Urothelium cell line (cell line): ENCODE measurements around the gene COX5A.
"Not testable (repeated sequence)": the region's sequence is repeated elsewhere in the genome, so short reads cannot be mapped to it uniquely, and the experiment has no call there.

Experiments used
- DNase-seq: peaks from one replicate; pipeline ENCODE4 v3.0.0; 2011; ENCODE audit warnings: low spot score, mixed read lengths
- FAIRE-seq: peaks from 2 replicates; lab custom pipeline; 2011; peaks lifted over from hg19 to GRCh38; lab: Jason Lieb, UNC

Gene COX5A

GRCh38 chr15:74902295-74903075 is 35.4 kb downstream of the COX5A start:
- DNase-seq = no peak
- FAIRE-seq = no peak

GRCh38 chr15:74901612-74902063 is 36.2 kb downstream of the COX5A start:
- DNase-seq (peak; percentile 62), FAIRE-seq (no peak)

GRCh38 chr15:74897300-74897701 is 40.6 kb downstream of the COX5A start:
- FAIRE-seq (no peak), DNase-seq (no peak)

- DNase-seq = no peak
- no peak for FAIRE-seq
Measured at GRCh38 chr15:74896316-74896715, 41.6 kb downstream of the COX5A start.

DNA sequence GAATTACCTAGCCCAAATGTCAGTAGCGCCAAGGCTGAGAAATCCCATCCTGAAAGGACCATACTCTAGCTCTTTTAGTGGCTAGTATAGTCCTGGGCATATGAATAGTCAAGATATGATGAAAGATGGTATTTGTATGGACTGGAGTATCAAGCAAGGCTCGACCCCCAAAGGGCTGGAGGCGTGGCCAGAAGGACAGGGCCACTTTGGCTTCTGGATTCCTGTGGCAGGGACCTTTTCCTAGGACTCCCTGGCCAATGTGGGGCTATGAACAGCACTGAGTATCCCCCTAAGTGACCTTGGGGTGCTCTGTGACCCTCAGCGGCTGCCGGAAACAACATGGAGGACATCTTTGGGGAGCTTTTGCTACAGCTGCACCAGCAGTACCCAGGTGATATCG is 42.0 kb downstream of the COX5A start:
- FAIRE-seq = no peak

DNA sequence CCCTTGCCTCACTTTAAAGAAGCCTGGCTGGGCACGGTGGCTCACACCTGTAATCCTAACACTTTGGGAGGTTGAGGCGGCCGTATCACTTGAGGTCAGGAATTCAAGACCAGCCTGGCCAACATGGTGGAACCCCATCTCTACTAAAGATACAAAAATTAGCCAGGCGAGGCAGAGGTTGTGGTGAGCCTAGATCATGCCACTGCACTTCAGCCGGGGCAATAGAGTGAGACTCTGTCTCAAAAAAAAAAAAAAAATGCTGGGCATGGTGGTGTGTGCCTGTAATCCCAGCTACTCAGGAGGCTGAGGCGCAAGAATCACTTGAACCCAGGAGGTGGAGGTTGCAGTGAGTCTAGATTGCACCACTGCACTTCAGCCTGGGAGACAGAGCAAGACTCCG is 43.5 kb downstream of the COX5A start:
- not testable (repeated sequence) for DNase-seq, FAIRE-seq

More for the DNA sequence above, 42.0 kb downstream of the COX5A start:
- DNase-seq = no peak

DNA sequence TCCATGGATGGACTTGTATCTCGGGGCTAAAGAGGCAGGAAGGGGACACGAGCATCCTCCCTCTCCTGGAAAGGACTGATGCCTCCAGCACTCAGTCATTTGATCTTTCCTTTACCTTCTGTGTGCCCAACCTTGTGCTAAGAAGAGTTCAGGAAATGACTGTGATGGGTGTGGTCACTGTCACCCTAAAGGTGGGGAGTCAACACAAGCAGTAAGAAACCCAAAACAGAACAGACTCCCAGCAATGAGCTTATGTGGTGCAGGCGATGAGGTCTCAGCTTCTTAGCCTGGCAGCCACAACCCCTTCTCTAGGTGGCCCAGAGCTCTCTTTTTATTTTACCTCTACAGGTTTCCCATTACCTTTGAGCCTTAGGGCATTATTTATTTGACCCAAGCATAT is 44.2 kb downstream of the COX5A start:
- no peak for DNase-seq
- FAIRE-seq = no peak

DNA sequence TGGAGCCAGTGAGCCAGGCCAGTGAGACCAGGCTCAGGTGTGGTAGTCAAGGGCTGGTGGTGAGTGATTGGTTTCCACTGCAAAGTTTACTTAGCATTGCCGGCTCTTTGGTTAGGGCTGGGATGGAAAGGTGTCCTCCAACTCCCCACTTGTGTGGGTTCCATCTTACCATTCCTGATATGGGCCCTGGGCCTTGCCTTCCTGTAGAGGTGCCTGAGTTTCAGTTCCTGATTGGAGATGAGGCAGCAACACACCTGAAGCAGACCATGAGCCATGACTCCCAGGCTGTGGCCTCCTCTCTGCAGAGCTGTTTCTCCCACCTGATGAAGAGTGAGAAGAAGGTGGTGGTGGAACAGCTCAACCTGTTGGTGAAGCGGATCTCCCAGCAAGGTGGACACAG is 44.9 kb downstream of the COX5A start:
- FAIRE-seq = no peak
- DNase-seq = no peak

- FAIRE-seq = no peak
- no peak for DNase-seq
Measured at GRCh38 chr15:74892313-74892712, 45.6 kb downstream of the COX5A start.

DNA sequence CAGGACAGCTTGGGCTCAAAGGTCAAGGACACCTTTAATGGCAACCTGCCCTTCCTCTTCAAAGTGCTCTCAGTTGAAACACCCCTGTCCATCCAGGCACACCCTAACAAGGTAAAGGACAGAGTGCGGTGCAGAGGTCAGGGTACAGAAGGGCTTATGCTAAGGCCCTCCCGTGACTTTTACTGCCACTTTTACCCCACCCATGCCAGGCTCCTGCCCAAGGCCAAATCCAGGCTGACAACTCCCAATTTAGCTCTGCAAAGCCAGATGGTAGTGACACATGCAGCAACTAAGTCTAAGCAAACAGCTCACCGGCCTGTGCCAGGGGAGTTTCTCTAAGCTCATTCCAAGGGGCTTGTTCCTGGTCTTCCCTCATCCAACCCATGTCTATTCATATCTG is 46.4 kb downstream of the COX5A start:
- FAIRE-seq (no peak), DNase-seq (no peak)

- DNase-seq (no peak), FAIRE-seq (no peak)
Measured at GRCh38 chr15:74890665-74890960, 47.3 kb downstream of the COX5A start.

DNA sequence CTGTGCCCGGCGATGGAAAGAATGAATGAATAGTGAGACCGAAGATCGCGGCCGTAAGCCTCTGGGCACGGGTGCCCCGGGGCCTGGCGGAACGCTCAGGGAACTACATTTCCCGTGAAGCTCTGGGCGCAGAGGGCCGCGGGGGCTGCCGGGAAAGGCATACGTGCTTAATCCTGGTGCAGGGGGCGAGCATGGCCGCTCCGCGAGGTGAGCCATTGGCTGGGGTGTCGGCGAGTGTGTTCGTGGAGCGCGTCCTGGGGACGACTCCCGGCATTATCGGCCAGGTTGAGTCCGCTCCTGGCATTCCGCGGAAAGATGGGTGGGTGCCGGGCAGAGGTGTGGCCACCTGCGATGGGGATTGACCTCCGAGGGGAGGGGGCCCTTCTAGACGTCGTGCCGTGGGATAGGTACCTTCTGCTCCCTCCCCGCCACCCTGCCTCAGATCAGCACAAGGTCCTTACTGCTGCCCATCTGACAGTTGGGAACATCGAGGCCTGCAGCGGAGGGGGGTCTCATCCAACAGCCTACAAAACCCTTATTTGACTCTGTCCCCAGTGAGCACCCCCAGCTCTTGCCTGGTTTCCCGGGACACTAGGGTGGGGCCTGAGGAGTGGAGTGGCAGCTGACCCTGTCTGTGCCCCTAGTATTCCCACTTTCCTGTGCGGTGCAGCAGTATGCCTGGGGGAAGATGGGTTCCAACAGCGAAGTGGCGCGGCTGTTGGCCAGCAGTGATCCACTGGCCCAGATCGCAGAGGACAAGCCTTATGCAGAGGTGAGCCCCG is 47.8 kb downstream of the COX5A start, which contains the start of gene MPI:
MPI (plus strand) TSS at position 160 of the 782 bp plus-strand sequence; CDS start at position 192, 32 bp downstream.
- DNase-seq = peak; percentile 91

DNA sequence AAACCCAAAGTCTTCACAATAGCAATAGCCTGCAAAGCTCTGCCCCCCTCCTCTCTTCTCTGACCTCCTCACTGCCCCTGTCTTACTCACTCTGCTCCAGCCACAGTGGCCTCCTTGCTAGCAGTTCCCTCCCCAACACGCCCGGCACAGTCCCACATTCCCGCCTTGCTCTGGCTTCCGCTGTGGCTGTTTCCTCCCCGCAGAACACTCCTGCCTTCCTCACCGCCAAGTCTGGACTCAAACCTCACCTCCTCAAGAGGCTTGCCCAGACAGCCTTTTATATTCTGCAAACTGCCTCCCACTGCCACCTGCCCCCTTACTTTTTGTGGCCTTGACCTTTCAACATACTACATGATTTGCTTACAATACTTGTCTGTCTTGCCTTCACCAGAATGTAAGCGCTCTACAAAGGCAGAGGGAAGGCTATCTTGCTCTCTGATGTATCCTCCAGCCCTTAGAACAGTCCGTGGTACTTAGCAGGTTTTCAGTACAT is 48.4 kb downstream of the COX5A start:
- DNase-seq = no peak
- FAIRE-seq = no peak

More for the DNA sequence above, 47.8 kb downstream of the COX5A start, which contains the start of gene MPI:
- no peak for FAIRE-seq

- FAIRE-seq = no peak
- DNase-seq = no peak
Measured at GRCh38 chr15:74888716-74889115, 49.2 kb downstream of the COX5A start.

DNA sequence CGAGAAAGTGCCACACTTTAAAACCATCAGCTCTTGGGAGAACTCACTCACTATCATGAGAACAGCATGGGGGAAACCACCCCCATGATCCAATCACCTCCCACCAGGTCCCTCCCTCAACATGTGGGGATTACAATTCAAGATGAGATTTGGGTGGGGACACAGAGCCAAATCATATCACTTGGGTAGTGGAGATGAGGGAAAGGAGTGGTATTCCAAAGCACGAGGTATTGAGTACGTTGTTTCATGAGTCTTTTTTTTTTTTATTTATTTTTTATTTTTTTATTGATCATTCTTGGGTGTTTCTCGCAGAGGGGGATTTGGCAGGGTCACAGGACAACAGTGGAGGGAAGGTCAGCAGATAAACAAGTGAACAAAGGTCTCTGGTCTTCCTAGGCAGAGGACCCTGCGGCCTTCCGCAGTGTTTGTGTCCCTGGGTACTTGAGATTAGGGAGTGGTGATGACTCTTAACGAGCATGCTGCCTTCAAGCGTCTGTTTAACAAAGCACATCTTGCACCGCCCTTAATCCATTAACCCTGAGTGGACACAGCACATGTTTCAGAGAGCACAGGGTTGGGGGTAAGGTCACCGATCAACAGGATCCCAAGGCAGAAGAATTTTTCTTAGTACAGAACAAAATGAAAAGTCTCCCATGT is 50.2 kb downstream of the COX5A start:
- DNase-seq, FAIRE-seq: not testable (repeated sequence)

DNA sequence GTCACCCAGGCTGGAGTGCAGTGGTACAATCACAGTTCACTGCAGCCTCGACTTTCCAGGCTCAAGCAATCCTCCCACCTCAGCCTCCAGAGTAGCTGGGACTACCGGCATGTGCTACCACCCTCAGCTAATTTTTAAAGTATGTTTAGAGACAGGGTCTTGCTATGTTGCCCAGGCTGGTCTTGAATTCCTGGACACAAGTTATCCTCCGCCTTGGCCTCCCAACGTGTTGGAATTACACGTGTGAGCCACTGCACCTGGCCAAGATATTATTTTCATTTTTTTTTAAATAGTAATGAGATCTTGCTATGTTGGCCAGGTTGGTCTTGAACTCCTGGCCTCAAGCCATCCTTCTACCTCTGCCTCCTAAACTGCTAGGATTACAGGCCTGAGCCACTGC is 52.4 kb downstream of the COX5A start:
- DNase-seq (no peak), FAIRE-seq (no peak)

- DNase-seq (peak; percentile 43), FAIRE-seq (no peak)
Measured at GRCh38 chr15:74884428-74885223, 53.2 kb downstream of the COX5A start.

GRCh38 chr15:74882528-74882927 is 55.3 kb downstream of the COX5A start:
- DNase-seq (no peak), FAIRE-seq (no peak)

- DNase-seq = no peak
- no peak for FAIRE-seq
Measured at GRCh38 chr15:74878273-74878672, 59.6 kb downstream of the COX5A start.

DNA sequence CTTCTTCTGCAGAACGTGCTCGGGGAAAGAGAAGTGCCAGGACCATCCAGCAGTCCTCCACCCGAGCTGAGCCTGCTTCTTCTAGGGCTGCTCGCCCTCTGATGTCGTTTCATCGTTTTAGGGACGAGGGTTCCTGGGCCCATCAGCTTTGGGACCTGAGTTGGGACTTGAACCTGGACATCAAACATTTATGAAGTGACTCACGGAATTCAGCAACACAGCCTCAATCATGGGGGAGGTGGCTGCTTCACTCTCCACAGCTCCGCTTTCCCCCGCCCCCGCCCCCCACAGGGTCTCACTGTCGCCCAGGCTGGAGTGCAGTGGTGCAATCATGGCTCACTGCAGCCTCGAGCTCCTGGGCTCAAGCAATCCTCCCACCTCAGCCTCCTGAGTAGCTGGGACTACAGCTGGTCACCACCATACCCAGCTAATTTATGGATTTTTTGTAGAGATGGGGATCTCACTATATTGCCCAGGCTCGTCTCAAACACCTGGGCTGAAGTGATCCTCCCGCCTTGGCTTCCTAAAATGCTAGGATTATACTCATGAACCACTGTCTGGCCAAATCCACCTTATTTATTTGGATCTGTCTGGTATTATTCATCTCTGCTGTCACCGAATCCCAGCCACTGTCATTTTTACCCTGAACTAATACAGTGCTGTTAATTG is 64.0 kb downstream of the COX5A start:
- FAIRE-seq (no peak), DNase-seq (peak; percentile 13)
